Fibroblast of lung (primary cell): ENCODE results near the gene UBIAD1. TPM values are rescaled to one million over a fixed set of nuclear protein-coding genes. Genes with fewer than 3 reads are reported as not detected.

Experiments
- DNase-seq, 2 donors: peaks; one replicate each; pipeline versions ENCODE4 v3.0.0 to v3.0.0-alpha.2; 2010; ENCODE audit warnings: low read depth in 2 of 2
- H2AFZ ChIP-seq: 2 replicates; pipeline ENCODE4 v1.5.1; 2012; ENCODE audit warnings: low read length, control low read depth, inconsistent platforms
- H3K27ac ChIP-seq: 2 replicates; pipeline ENCODE4 v1.5.1; 2011; ENCODE audit warnings: low read length, control low read depth; ENCODE audit not compliant: insufficient read depth
- H3K27me3 ChIP-seq: 2 replicates; pipeline ENCODE4 v1.5.1; 2011; ENCODE audit warnings: mild to moderate bottlenecking, low read length; ENCODE audit not compliant: control insufficient read depth, insufficient read depth
- H3K36me3 ChIP-seq: 2 replicates; pipeline ENCODE4 v1.5.1; 2011; ENCODE audit warnings: low read length; ENCODE audit not compliant: control insufficient read depth, insufficient read depth
- H3K4me1 ChIP-seq: 2 replicates; pipeline ENCODE4 v1.5.1; 2011; ENCODE audit warnings: low read length; ENCODE audit not compliant: control insufficient read depth, insufficient read depth; ENCODE audit errors: extremely low read depth
- H3K4me2 ChIP-seq: 2 replicates; pipeline ENCODE4 v1.5.1; 2011; ENCODE audit warnings: low read length, control low read depth; ENCODE audit not compliant: insufficient read depth; ENCODE audit errors: extremely low read depth
- H3K4me3 ChIP-seq, 4 experiments: fragments of 200-600 bp in 1 of 4; sonication (generic) in 1 of 4; replicated peaks in 1 of 4; 2 replicates each; pipeline ENCODE4 v1.5.1; 2011 to 2016; ENCODE audit warnings: low read length in 4 of 4, low read depth in 3 of 4, mild to moderate bottlenecking in 3 of 4, control low read depth in 2 of 4, inconsistent platforms in 1 of 4, mixed read lengths in 1 of 4; ENCODE audit not compliant: insufficient read depth in 1 of 4; ENCODE audit errors: control extremely low read depth in 1 of 4
- H3K79me2 ChIP-seq: 2 replicates; pipeline ENCODE4 v1.5.1; 2012; ENCODE audit warnings: mild to moderate bottlenecking, low read length, inconsistent platforms; ENCODE audit not compliant: control insufficient read depth, insufficient read depth
- H3K9ac ChIP-seq: 2 replicates; pipeline ENCODE4 v1.5.1; 2011; ENCODE audit warnings: mild to moderate bottlenecking, low read length, control low read depth; ENCODE audit not compliant: insufficient read depth
- H3K9me3 ChIP-seq: 2 replicates; pipeline ENCODE4 v1.5.1; 2012; ENCODE audit warnings: low read depth, low read length; ENCODE audit not compliant: control insufficient read depth, insufficient read depth
- H4K20me1 ChIP-seq: 2 replicates; pipeline ENCODE4 v1.5.1; 2011; ENCODE audit warnings: low read length; ENCODE audit not compliant: control insufficient read depth, insufficient read depth; ENCODE audit errors: extremely low read depth
- EZH2 ChIP-seq: IDR thresholded peaks from 2 replicates; pipeline ENCODE4 v1.5.1; 2012; ENCODE audit warnings: low read length, control low read depth, mild to moderate bottlenecking; ENCODE audit errors: missing control alignments
- polyA plus RNA-seq, 2 donors: library from polyadenylated mRNA; depleted of rRNA in 1 of 2; stranded (reverse) in 1 of 2; unstranded in 1 of 2; fragments of >200 nt; gene quantifications; 2 replicates each; pipeline ENCODE4 v1.2.1, GENCODE V29; 2011 to 2012; ENCODE audit warnings: missing spikeins in 1 of 2
- total RNA-seq: library from RNA; depleted of rRNA; stranded (reverse); fragments of >200 nt; gene quantifications from 2 replicates; pipeline ENCODE4 v1.2.1, GENCODE V29; 2014
- TF ChIP-seq, protein P1 (sequence below), 2 donors: IDR thresholded peaks in 1 of 2; conservative IDR thresholded peaks in 1 of 2; 1 replicate in 1 of 2; 2 replicates in 1 of 2; pipeline ENCODE4 v1.5.1; 2011 to 2012; ENCODE audit warnings: low read length in 2 of 2, control low read depth in 1 of 2, inconsistent platforms in 1 of 2, low read depth in 1 of 2, mild to moderate bottlenecking in 1 of 2

UBIAD1 gene
- total and polyA plus RNA-seq, 2 donors (not counting 1 experiment from before 2014, with no cell fraction given), result 7.1 to 7.6 TPM

DNA sequence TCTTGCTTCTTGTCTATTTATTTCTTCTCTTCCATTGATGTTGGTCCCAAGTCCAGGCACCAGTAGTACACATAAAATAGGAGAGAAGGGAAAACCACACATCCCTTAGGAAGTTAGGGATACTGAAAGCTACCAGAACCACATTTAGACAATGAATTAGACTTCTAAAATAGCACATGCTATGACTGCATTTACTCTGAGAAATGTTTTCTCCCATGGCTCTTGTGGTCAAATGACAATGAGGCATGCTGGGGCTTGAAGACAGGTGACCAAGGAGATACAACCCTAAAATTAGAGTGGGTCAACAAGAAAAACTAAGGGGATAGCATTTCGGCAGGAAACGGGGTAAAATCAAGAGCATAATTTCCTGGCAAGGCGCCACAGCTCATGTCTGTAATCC is 27.8 kb upstream of the UBIAD1 start:
- no peak overlapping the region for H2AFZ ChIP-seq
- H3K4me1 ChIP-seq, result no peaks in the 10 kb centered on the region
- no peaks in the 10 kb centered on the region for H4K20me1 ChIP-seq
- H3K4me2 ChIP-seq, result no peak overlapping the region
- H3K9me3 ChIP-seq, result no peaks in the 10 kb centered on the region
- H3K79me2 ChIP-seq, result no peaks in the 10 kb centered on the region
- DNase-seq, result no peak
- H3K27ac ChIP-seq, result no peak overlapping the region
- no peak overlapping the region for H3K9ac ChIP-seq
- no peaks in the 10 kb centered on the region for H3K27me3 ChIP-seq
- TF ChIP-seq, protein P1, sequence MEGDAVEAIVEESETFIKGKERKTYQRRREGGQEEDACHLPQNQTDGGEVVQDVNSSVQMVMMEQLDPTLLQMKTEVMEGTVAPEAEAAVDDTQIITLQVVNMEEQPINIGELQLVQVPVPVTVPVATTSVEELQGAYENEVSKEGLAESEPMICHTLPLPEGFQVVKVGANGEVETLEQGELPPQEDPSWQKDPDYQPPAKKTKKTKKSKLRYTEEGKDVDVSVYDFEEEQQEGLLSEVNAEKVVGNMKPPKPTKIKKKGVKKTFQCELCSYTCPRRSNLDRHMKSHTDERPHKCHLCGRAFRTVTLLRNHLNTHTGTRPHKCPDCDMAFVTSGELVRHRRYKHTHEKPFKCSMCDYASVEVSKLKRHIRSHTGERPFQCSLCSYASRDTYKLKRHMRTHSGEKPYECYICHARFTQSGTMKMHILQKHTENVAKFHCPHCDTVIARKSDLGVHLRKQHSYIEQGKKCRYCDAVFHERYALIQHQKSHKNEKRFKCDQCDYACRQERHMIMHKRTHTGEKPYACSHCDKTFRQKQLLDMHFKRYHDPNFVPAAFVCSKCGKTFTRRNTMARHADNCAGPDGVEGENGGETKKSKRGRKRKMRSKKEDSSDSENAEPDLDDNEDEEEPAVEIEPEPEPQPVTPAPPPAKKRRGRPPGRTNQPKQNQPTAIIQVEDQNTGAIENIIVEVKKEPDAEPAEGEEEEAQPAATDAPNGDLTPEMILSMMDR (conservative IDR thresholded peaks at IDR 0.05 in 1 of 2, IDR thresholded peaks at IDR 0.05 in 1 of 2; ENCODE audit: low read depth in 1 of 2, low read length in 2 of 2), result no peak
- no peak for TF ChIP-seq EZH2
- H3K4me3 ChIP-seq, result no peak overlapping the region
- H3K36me3 ChIP-seq, result peaks cover 15% of the 10 kb centered on the region

DNA sequence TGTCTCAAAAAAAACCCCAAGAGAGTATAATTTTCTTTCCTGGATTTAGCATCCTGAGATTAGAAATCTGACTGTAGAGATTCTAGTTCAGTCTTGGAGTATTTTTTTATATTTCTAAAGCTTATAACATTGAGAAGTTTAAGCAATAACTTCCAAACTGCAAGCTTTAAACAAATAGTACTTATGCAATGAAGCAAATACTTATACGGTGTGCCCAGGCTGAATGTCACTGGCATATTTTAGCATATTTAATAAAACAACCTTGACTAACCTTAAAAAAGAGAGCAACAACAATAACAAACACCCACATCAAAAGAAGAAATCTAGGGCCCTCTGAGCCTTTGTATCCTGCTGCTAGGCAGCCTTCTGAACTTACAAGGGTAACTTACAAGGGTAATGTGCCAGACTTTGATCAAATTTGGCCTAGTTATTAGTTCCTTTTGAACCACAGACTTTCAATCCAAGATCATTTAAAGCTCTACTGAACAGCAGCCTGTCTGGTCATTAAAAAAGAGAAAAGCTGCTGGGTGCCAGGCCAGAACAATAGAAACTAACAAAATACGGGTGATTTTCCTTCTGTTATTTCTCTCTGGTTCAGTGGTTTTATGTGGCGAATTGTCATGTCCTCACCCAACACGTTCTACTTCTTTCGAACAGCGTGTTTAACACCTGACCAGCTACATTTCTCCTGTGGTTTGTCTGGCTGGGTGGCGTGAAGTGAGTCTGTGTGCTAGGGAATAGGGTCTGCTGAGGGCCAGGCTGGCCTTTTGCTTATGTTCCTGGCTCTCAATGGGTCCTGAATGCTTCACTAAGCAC is 26.9 kb upstream of the UBIAD1 start:
- peaks cover 11% of the 10 kb centered on the region for H3K36me3 ChIP-seq

DNA sequence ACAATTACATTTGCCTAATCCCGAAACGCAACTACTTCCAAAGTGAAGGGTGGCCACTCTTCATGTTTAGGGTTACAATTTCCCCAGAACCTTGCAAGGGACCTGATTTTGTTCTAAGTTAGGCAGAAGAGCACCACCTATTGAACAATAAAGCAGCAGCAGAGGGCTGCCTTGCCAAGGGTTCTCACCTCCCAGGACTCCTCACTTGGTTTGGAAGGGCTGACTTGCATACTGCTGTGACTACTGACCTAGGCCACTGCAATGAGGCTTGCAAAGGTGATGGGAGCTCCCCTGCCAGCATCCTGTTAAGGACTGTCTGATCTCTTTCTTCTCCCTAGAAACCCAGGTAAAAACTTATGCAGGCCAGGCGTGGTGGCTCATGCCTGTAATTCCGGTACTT is 24.8 kb upstream of the UBIAD1 start:
- Histone ChIP-seq H3K27ac (no peak overlapping the region), H3K4me3 (no peak overlapping the region), H3K9me3 (no peaks in the 10 kb centered on the region), H4K20me1 (no peaks in the 10 kb centered on the region), H3K79me2 (no peaks in the 10 kb centered on the region), H3K4me1 (no peaks in the 10 kb centered on the region), H3K36me3 (peaks cover 9% of the 10 kb centered on the region), H2AFZ (no peak overlapping the region), H3K27me3 (no peaks in the 10 kb centered on the region), H3K4me2 (no peak overlapping the region), H3K9ac (no peak overlapping the region)
- DNase-seq, result no peak
- TF ChIP-seq, protein P1 (conservative IDR thresholded peaks at IDR 0.05 in 1 of 2, IDR thresholded peaks at IDR 0.05 in 1 of 2; ENCODE audit: low read depth in 1 of 2, low read length in 2 of 2), result no peak
- TF ChIP-seq EZH2, result no peak

More for the DNA sequence above, 26.9 kb upstream of the UBIAD1 start:
- H3K9ac ChIP-seq, result no peak overlapping the region
- no peak overlapping the region for H3K4me2 ChIP-seq
- no peak overlapping the region for H3K27ac ChIP-seq
- TF ChIP-seq, protein P1 (conservative IDR thresholded peaks at IDR 0.05 in 1 of 2, IDR thresholded peaks at IDR 0.05 in 1 of 2; ENCODE audit: low read depth in 1 of 2, low read length in 2 of 2), result no peak
- TF ChIP-seq EZH2, result no peak
- no peaks in the 10 kb centered on the region for H4K20me1 ChIP-seq
- no peak overlapping the region for H3K4me3 ChIP-seq
- no peaks in the 10 kb centered on the region for H3K4me1 ChIP-seq
- no peaks in the 10 kb centered on the region for H3K9me3 ChIP-seq
- no peak for DNase-seq
- no peak overlapping the region for H2AFZ ChIP-seq
- no peaks in the 10 kb centered on the region for H3K27me3 ChIP-seq
- H3K79me2 ChIP-seq, result no peaks in the 10 kb centered on the region
